GM12878 (cell line): ENCODE measurements around the gene CELF2. TPM values are rescaled to one million over a fixed set of nuclear protein-coding genes. Genes with fewer than 3 reads are reported as not detected.
A peak's percentile ranks its signal among the peaks of the same experiment; 100 is the strongest.

Source experiments
- MTA3 ChIP-seq: IDR thresholded peaks from 2 replicates; pipeline ENCODE4 v1.6.1; 2012; ENCODE audit warnings: low read length, inconsistent platforms, borderline replicate concordance
- POLR2AphosphoS5 ChIP-seq: IDR thresholded peaks from 2 replicates; pipeline ENCODE4 v1.6.1; 2011; ENCODE audit warnings: mild to moderate bottlenecking, low read length, inconsistent platforms
- RAD21 ChIP-seq: IDR thresholded peaks from 2 replicates; pipeline ENCODE4 v1.6.1; 2011; ENCODE audit warnings: mild to moderate bottlenecking, low read depth, low read length, moderate library complexity; ENCODE audit not compliant: insufficient read depth
- SMARCA5 ChIP-seq: fragments of 450-650 bp; IDR thresholded peaks from 2 replicates; pipeline ENCODE4 v1.6.1; 2017; ENCODE audit warnings: mild to moderate bottlenecking
- SMC3 ChIP-seq: IDR thresholded peaks from 2 replicates; pipeline ENCODE4 v1.6.1; 2011; ENCODE audit warnings: low read length, improper control_type of control experiment, borderline replicate concordance
- SPI1 ChIP-seq: IDR thresholded peaks from 2 replicates; pipeline ENCODE4 v1.6.1; 2011; ENCODE audit warnings: low read depth, mild to moderate bottlenecking, low read length, moderate library complexity, borderline replicate concordance; ENCODE audit not compliant: insufficient read depth
- ZNF207 ChIP-seq: fragments of 450-650 bp; IDR thresholded peaks from 2 replicates; pipeline ENCODE4 v1.6.1; 2014; ENCODE audit warnings: antibody characterized with exemption, mild to moderate bottlenecking, borderline replicate concordance
- ZSCAN29 ChIP-seq: fragments of 450-650 bp; IDR thresholded peaks from 2 replicates; pipeline ENCODE4 v1.6.1; 2017; ENCODE audit warnings: mild to moderate bottlenecking, moderate library complexity
- ZZZ3 ChIP-seq: IDR thresholded peaks from 2 replicates; pipeline ENCODE4 v1.6.1; 2011; ENCODE audit warnings: low read depth; ENCODE audit not compliant: control insufficient read depth, insufficient read length
- polyA plus RNA-seq, 11 experiments: library from polyadenylated mRNA; depleted of rRNA in 4 of 11; unstranded in 6 of 11; stranded (reverse) in 5 of 11; fragments of >200 nt; fragmentation: Nextera tagmentation in 4 of 11; fragmentation: Illumina TruSeq in 1 of 11; extraction: Ambion mirVana in 4 of 11; extraction: Trizol in 1 of 11; gene quantifications; 1 replicate in 1 of 11; 2 replicates in 10 of 11; pipeline versions ENCODE4 v1.2.1 to v1.2.3, GENCODE V29; 2011 to 2016; ENCODE audit warnings: inconsistent platforms in 2 of 11, missing spikeins in 2 of 11, low read depth in 1 of 11
- total RNA-seq, 4 experiments: library from RNA; depleted of rRNA in 3 of 4; stranded (reverse); fragments of >200 nt in 3 of 4; fragmentation: Illumina TruSeq in 1 of 4; extraction: Trizol in 1 of 4; gene quantifications; 2 replicates each; pipeline versions ENCODE4 v1.2.1 to v1.2.3, GENCODE V29; 2013 to 2021
- TF ChIP-seq, protein P1 (sequence below): fragments of 450-650 bp; formaldehyde crosslinking; IDR thresholded peaks from 2 replicates; pipeline ENCODE4 v1.4.0; 2020; ENCODE audit warnings: mild to moderate bottlenecking, moderate library complexity

CELF2 gene
- total and polyA plus RNA-seq, 10 of the 15 experiments (the other 5 are each of a cell fraction or from before 2014, with no cell fraction given): 20.8 to 129 (median 86.3) TPM

DNA sequence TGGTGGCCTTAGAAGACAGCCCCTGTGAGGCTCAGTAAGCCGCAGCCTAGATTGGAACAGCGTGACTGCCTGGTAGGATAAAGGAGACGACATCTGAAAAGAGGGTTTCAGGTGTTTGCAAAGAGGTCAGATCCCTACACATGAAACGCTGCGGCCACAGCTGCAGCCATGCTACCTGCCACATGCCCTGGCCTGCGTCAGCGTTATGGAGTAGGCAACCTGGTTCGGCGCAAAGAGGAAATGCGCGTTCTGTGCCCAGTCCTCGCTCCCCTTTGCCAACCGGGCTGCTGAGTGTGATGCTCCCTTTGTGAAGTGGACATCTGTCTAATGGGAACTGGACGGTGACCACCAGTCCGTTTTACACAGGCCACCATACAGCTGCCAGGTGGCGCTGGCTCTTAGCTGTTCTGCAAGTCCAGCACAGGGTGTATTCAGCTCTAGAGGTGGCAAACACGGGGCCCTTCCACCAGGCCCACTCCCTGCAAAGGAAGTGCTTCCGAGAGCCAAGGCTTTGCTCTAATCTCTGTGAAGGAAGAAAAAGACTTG, 160.3 kb downstream of the CELF2 start (continued):
- TF ChIP-seq, protein P1, sequence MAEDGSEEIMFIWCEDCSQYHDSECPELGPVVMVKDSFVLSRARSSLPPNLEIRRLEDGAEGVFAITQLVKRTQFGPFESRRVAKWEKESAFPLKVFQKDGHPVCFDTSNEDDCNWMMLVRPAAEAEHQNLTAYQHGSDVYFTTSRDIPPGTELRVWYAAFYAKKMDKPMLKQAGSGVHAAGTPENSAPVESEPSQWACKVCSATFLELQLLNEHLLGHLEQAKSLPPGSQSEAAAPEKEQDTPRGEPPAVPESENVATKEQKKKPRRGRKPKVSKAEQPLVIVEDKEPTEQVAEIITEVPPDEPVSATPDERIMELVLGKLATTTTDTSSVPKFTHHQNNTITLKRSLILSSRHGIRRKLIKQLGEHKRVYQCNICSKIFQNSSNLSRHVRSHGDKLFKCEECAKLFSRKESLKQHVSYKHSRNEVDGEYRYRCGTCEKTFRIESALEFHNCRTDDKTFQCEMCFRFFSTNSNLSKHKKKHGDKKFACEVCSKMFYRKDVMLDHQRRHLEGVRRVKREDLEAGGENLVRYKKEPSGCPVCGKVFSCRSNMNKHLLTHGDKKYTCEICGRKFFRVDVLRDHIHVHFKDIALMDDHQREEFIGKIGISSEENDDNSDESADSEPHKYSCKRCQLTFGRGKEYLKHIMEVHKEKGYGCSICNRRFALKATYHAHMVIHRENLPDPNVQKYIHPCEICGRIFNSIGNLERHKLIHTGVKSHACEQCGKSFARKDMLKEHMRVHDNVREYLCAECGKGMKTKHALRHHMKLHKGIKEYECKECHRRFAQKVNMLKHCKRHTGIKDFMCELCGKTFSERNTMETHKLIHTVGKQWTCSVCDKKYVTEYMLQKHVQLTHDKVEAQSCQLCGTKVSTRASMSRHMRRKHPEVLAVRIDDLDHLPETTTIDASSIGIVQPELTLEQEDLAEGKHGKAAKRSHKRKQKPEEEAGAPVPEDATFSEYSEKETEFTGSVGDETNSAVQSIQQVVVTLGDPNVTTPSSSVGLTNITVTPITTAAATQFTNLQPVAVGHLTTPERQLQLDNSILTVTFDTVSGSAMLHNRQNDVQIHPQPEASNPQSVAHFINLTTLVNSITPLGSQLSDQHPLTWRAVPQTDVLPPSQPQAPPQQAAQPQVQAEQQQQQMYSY (CRISPR knock-in tag): no peak
- TF ChIP-seq SMC3 (peak; percentile 47; the same call in 1 of the 2 replicates), ZZZ3 (no peak), RAD21 (peak; percentile 43; the same call in 1 of the 2 replicates), POLR2AphosphoS5 (0 out of 2 replicates have a peak, but pooled peaks have one; percentile 19), MTA3 (no peak), ZNF207 (0 out of 2 replicates have a peak, but pooled peaks have one; percentile 46), ZSCAN29 (0 out of 2 replicates have a peak, but pooled peaks have one; percentile 3), SMARCA5 (0 out of 2 replicates have a peak, but pooled peaks have one; percentile 27), SPI1 (peak; percentile 13; the same call in 1 of the 2 replicates)
